ENCODE data around the gene GTF2H4.

The GTF2H4 gene

DNA sequence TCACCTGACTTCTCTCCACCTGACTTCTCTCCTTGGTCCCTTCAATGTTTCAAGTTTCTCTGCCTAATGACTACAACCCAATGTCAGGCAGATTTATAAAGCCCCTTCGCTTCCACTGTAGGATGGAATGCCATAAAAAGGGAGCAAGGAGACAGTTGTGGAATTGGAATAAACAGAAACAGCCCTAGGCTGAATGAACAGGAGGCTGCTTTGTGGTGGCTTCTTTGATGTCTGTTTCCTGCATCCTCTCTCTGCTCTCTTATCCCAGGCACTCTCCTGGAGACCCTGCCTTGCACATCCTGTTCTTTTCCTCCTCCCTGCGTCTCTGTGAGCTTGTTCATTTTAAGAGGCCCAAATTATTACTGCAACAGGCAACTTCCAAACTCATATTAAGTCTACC lies 49.7 kb downstream of the GTF2H4 start:
- peak; percentile 55 for DNase-seq (ENCODE audit: low spot score)

DNA sequence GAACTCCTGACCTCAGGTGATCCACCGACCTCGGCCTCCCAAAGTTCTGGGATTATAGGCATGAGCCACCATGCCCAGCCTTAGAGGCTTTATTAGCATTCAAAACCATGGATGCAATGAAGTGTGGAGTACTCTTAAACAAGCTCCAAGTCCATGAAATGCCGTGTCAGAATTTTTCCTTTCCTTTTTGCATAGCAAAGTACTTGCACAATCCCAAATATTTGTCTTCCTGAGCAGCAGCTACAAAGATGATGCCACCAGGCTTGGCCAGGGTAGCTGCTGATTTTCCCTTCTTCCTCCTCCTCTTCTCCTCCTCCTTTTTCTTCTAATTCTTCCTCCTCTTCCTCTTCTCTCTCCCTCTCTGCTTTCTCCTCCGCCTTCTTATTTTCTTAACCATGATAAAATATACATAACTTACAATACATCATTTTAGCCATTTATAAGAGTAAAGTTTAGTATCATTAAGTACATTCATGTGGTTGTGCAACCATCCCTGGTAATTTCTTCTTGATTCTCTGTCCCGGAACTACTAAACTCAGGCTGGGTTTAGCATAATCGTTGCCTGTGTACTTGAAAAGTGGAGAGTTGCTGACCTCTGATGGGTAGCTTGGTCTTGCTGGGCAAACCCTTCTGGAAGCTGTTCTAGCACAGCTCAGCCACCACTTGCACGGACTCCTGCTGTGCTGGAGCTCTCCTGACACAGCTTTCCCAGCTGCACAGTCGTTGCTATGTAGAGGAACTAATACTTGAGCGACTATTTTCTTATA lies 53.1 kb downstream of the GTF2H4 start:
- no peak for DNase-seq (ENCODE audit: low spot score)

- DNase-seq (ENCODE audit: low spot score) = no peak
Observed at GRCh38 chr6:30962716-30963115, 54.7 kb downstream of the GTF2H4 start.

DNA sequence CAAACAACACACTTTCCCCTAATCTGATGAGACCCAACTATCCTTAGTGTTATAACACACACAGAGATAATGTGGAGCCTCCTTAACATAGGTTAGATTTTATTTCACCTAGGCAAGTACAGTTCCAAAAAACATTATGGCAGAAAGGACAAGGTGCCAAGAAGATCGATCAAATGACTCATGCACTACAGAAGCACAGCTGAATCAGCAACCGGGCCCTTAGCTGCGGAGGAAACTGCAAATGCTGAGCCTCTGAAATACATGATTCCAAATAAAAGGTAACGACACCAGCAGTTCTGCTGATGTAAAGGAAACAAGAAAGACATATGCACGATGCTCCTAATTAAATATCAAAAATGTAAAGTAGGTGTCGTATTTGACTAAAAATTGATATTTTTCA lies 55.6 kb downstream of the GTF2H4 start:
- DNase-seq (ENCODE audit: low spot score) = no peak
